D721Med (cell line): ENCODE measurements around the gene U2SURP.
"Not testable (repeated sequence)": the region's sequence is repeated elsewhere in the genome, so short reads cannot be mapped to it uniquely, and the experiment has no call there.

ENCODE experiments used
- DNase-seq: peaks from one replicate; pipeline ENCODE4 v3.0.0; 2011; ENCODE audit warnings: low spot score; ENCODE audit not compliant: insufficient read length
- FAIRE-seq: peaks from 2 replicates; lab custom pipeline; 2011; peaks lifted over from hg19 to GRCh38; lab: Jason Lieb, UNC
- TF ChIP-seq, protein P1 (sequence below): IDR thresholded peaks from 2 replicates; pipeline ENCODE4 v1.5.1; 2012; ENCODE audit warnings: mild to moderate bottlenecking, control low read depth; ENCODE audit not compliant: insufficient read depth; ENCODE audit errors: missing control alignments

Gene U2SURP

DNA sequence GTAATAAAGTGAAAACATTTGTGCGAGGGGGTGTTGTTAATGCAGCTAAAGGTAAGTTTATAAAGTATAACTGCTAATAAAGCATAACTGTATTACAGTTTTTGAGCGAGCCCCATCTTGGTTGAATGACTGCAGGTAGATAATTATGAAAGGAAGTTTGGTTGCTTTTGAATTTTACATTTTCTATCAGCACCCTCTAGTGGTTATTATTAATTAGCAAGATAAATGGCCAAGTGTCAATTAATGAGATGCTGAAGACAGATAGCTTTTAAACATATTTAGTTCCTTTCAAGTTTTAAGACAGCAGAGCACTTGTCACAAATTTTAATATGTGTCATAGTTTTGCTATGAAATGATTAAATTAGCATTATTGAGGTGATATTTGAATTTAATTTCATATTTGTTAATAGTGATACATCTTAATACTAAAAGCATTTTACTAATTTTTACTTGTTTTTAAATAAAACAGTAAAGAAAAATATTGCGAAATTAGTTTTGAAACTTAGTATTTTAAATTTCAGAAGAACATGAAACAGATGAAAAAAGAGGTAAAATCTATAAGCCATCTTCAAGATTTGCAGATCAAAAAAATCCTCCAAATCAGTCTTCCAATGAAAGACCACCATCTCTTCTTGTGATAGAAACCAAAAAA, 15.1 kb downstream of the U2SURP start:
- FAIRE-seq (peak; percentile 81), DNase-seq (no peak)
- TF ChIP-seq, protein P1, sequence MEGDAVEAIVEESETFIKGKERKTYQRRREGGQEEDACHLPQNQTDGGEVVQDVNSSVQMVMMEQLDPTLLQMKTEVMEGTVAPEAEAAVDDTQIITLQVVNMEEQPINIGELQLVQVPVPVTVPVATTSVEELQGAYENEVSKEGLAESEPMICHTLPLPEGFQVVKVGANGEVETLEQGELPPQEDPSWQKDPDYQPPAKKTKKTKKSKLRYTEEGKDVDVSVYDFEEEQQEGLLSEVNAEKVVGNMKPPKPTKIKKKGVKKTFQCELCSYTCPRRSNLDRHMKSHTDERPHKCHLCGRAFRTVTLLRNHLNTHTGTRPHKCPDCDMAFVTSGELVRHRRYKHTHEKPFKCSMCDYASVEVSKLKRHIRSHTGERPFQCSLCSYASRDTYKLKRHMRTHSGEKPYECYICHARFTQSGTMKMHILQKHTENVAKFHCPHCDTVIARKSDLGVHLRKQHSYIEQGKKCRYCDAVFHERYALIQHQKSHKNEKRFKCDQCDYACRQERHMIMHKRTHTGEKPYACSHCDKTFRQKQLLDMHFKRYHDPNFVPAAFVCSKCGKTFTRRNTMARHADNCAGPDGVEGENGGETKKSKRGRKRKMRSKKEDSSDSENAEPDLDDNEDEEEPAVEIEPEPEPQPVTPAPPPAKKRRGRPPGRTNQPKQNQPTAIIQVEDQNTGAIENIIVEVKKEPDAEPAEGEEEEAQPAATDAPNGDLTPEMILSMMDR: peak; percentile 59

DNA sequence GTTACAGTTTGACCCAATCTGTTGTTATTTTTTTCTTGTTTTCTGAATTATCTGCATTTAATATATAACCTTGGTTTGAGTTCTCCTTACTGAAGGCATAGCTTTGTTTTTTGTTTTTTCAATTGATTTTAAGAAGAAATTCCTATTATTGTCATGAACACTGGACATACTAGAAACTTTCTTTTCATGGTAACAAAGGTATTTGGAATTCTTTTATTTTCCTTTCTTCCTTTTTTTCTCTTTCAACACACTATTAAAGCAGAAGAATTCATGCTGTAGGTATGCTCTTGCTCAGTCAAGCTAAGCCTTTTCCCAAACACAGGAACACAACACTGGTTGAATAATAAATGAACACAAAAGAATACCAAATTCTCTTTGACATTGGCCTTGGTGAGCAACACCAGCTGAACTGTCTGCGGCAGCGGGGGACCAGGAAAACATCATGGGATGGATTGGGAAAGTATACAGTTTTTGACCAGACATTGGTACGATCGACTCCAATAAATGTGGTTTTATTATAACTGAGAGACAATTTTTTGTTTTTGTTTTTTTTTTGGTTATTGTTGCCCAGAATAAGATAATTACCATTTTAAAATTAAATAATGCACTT, 23.1 kb downstream of the U2SURP start:
- TF ChIP-seq, protein P1: no peak
- DNase-seq (no peak), FAIRE-seq (no peak)

DNA sequence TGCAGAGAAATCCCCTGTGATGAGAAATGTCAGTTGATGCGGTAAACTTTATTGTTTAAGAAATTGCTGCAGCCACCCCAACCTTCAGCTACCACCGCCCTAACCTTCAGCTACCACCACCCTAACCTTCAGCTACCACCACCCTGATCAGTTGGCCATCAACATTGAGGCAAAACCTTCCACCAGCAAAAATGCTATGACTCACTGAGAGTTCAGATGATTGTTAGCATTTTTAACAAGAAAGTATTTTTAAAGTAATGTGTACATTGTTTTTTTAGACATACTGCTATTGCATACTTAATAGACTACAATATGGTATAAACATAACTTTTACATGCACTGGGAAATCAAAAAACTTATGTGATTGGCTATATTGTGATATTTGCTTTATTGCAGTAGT, 30.0 kb downstream of the U2SURP start:
- DNase-seq: no peak
- FAIRE-seq: no peak

DNA sequence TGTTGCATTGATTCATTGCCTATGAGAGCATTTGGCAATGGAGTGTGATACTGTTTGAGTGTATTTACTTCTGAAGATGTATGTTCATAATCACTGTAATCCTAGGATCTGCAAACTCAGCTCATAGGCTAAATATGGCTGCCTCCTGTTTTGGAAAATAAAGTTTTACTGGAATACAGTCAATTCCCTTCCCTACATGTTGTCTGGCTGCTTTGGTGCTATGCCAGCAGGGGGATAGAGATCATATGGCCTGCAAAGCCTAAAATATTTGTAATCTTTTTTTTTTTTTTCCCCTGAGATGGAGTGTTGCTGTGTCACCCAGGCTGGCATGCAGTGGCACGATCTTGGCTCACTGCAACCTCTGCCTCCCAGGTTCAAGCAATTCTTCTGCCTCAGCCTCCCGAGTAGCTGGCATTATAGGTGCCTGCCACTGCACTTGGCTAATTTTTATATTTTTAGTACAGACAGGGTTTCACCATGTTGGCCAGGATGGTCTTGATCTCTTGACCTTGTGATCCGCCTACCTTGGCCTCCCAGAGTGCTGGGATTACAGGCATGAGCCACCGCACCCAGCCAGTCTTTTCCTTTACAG, 30.5 kb downstream of the U2SURP start:
- not testable (repeated sequence) for FAIRE-seq, DNase-seq

More for the DNA sequence above, 30.0 kb downstream of the U2SURP start:
- TF ChIP-seq, protein P1: no peak

DNA sequence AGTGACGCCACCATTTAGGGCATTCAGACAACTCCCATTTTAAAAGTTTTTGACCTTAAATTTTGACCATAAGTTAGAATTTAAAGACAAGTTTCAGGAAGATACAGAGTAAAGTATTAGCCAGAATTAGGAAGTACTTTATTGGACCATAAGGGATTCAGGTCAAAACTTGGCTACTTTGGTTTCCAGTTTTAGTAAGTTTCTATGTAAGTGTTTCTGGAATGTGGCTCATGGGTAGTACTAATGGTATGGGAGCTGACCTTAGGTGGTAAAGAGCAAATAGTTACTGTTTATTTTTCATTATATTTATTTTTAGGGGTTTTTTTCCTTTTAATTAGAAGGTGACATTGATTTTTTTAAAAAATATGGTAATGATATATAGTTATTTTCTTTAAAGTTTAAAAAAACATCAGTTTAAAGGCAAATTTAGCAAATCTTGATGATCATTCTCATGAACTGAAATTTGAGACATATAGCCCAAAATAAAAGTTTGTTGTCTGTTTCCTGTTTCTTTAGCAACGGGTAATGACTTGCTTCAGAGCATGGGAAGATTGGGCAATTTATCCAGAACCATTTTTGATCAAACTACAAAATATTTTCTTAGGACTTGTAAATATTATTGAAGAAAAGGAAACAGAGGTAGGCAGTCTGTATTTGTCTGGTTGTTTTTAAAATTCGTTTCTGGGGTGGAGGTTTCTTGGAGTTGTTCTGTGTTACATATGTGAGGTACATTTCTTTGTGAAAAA, 34.3 kb downstream of the U2SURP start:
- no peak for DNase-seq
- FAIRE-seq: no peak
- TF ChIP-seq, protein P1: no peak

DNA sequence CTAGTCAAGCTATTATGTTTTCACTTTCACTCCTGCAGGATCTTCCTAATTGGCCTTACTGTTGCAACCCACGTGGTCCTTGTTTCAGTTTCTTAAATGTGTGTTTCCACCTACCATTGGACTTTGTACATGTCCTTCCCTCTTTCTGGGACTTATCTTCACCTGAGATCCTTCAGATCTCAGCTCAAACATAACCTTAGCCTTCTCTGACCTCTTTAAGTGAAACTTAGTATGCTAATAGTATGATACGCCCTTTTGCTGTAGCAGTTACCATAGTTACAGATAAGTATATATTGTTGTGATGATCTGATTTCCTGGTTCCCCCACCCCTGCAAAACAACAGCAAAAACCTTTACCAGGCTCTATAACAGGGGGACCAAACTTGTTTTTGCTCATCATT, 35.2 kb downstream of the U2SURP start:
- TF ChIP-seq, protein P1: no peak
- DNase-seq (no peak), FAIRE-seq (no peak)

DNA sequence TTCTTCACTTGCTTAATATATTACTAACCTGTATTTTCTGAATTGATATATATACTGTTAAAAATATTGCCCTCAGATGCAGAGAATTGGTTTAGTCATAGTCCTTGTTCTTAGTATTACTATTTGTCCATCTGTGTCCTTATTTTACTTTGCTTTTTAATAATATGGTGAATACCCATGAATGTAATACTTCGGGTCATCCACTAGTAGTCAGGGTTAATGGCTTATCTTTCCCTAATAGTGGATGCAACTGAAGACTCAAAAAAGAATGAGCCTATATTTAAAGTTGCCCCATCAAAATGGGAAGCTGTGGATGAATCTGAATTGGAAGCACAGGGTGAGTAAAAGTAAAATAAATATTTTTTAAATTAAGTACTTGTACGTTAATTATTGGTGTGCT, 36.5 kb downstream of the U2SURP start:
- DNase-seq: no peak
- no peak for FAIRE-seq
- TF ChIP-seq, protein P1: no peak
